ENCODE results near the gene EPN1.

- no peak for TF ChIP-seq CTCF (IDR thresholded peaks at IDR 0.05)
- TF ChIP-seq POLR2A (IDR thresholded peaks at IDR 0.05): no peak
- TF ChIP-seq POLR2AphosphoS5 (IDR thresholded peaks at IDR 0.05): no peak
Observed at GRCh38 chr19:55638864-55639359, 36.1 kb upstream of the EPN1 start.
